ENCODE data around the gene CHRDL2.

CHRDL2 gene

DNA sequence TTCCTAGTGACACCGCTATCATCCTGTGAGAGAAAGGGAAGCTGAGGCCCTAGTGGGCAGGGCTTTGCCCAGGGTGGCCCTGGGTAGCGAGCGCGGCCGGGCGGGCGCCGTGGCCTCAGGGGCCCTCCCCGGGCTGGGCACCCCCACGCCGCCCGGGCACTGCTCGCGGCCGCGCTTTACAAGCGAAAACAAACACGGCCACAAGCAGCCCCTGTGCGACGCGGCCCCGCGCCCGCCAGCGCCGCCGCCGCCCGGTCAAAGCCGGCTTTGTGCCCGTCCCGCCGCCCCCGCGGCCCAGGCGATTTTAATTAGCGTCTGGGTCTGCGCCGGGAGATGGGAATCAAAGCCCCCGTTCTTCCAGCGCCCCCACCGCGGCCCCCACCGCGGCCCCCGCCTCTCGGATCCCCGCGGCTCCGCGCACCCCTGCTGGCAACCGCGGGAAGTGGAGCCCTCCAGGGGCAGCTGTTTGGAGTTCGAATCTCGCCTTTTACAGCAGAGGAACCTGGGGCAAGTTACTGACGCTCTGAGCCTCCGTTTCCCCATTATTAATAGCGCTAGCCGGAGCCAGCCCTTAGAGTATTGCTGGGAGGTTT lies 47.9 kb downstream of the CHRDL2 start:
- no peak for DNase-seq

GRCh38 chr11:74682731-74683278 lies 48.4 kb downstream of the CHRDL2 start:
- DNase-seq: no peak

DNA sequence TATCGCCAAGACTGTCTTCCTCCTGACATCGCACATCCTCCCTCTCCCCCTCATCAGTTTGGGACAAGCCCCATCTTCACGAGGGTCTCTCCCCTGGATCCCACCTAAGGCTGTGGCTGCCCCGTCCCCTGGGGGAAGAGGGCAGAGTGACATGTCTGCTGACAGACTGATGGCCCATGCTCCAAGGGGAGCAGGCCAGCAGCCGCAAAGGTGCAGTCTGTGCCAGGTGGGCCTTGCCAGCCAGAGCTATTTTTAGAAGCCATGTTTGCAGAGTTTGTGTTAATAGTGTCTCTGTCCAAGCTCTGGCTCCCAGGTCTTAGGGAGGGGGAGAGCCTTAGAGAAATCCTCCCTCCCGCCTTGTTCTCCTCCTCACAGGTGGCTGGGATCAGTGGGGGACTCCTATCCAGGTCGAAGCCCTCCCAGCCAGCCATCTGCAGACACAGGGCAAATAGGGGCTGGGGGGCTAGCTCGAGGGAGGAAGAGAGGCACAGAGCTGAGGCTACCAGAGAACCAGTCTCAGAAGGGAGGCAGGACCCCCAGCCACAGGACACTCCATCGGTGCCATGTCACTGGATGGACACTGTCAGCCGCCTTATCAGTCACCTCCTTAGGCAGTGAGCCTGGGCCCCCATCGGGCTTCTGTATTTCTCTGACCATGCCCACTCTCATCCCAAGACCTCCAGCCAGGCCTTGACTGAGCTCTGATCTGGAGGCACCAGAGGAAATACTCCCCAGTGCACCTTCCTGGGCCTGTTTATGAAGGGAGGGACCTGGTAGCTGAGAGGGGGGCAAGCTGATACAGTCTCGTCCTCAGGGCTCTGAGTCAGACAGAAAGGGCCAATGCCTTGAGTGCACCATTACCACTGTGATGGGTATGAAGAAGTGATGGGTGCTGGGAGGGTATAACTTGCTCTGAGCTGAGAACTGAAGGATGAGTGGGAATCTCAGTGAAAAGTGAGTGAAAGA lies 49.3 kb downstream of the CHRDL2 start:
- DNase-seq: no peak

GRCh38 chr11:74680703-74681531 lies 50.3 kb downstream of the CHRDL2 start:
- DNase-seq: no peak

GRCh38 chr11:74680035-74680671 lies 51.1 kb downstream of the CHRDL2 start:
- no peak for DNase-seq

DNA sequence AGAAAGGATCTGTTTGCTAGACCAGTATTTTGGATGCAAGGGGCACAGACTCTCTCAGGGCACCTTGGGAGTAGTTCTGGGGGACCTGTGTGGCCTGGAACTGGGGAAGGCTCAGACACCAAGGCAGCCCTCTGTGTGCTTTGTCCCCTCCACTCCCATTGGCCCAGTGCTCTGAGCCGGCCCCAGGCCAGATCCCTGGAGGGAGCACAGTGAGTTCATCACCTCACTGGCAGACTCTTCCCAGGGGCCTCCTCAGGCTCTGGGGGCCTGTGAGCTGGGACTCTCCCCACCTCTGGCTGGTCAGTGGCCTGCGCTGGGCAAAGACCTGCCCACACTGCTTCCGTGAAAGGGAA lies 51.7 kb downstream of the CHRDL2 start:
- DNase-seq: no peak

- no peak for DNase-seq
Measured at GRCh38 chr11:74678591-74679512, 52.4 kb downstream of the CHRDL2 start.

DNA sequence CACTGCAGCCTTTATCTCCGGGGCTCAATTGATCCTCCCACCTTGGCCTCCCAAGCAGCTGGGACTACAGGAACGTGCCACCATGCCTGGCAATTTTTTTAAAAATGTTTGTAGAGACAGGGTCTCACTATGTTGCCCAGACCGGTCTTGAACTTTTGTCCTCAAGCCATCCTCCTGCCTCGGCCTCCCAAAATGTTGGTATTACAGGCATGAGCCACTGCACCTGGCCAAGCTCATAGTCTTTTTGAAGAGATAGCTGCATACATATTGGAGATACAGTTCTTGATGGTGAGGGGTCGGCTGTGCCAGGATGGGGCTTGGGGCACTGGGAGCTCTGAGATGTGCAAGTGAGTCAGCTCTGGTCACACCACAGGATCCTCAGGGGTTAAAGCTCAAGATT lies 53.2 kb downstream of the CHRDL2 start:
- DNase-seq: no peak

GRCh38 chr11:74677131-74677530 lies 54.1 kb downstream of the CHRDL2 start:
- no peak for DNase-seq

DNA sequence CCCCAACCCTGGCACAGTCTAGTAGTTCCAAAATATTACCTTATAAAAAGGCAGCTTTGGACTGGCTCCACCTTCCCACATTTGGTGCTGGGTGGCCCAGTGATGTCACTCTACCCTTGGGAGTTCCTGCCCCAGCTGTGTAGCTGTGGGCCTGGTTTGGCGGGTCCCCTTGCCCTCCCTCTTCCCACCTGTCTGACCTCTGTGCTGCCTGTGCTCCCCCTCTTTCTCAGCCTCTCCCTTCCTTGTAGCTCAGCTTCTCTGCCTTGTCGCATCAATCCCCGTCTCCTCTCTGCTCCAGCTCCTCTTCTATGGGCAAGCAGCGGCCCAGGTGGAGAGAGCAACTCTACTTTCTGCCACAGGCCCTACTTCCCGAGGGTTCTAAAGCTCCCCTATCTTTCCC lies 54.6 kb downstream of the CHRDL2 start:
- DNase-seq: no peak

GRCh38 chr11:74675761-74676160 lies 55.5 kb downstream of the CHRDL2 start:
- DNase-seq: no peak

DNA sequence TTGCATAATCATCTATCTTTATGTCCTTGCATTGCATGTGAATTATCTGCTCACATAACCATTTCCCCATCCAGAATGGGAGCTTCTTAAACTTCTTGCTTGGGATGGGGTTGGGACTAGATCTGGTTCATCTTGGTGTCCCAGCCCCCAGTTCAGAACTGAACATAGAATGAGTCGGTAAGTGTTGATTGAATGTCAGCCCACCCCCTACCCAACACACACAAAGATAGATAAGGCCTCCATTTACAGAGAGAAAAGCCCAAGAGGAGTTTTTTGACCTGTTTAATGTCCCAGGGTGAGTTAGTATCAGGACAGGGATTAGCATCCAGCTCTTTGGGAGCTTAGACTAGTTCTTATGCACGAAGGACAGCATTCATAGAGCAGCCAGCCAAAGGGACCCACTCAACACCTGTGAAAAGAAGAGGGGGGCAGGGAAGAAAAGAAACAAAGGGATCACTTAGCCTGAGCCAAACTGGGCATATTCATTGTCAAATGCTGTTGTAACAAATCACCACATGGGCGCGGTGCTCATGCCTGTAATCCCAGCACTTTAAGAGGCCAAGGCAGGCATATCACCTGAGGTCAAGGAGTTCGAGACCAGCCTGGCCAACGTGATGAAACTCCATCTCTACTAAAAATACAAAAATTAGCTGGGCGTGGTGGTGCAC lies 57.4 kb downstream of the CHRDL2 start:
- no peak for DNase-seq

DNA sequence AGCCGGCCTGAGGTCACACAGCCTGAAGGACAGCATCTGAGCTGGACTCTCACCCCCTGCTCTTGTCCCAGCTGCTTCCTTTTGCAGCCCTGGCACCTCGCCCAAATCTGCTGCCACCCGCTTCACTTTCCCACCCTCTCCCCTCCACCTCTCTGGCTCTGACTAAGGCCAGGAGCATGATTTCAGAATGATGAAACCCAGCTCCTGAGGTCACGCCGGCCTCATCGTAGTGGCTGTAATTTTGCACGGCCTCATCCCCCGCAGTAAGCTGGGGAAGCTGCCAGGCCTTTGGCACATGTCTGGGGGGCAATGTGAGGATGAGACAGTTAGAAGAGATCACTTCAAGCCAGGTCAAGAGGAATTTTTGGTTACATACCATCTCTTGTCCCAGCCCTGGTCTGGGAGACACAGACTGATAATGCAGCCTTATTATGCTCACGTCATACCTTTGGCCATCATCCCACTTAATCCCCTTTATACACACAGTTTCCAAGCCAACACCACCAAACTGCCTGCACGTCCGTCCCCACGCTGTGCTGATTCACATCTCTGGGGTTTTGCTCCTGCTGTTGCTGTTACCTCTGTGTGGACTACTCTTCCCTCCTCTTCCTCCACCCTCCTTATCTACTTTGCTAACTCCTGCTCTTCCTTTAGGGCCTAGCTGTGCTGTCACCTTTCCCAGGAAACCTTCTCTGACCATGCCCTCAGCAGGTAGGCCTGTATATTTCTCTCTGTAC lies 58.1 kb downstream of the CHRDL2 start:
- no peak for DNase-seq

- DNase-seq: no peak
Measured at GRCh38 chr11:74672332-74672955, 58.8 kb downstream of the CHRDL2 start.

DNA sequence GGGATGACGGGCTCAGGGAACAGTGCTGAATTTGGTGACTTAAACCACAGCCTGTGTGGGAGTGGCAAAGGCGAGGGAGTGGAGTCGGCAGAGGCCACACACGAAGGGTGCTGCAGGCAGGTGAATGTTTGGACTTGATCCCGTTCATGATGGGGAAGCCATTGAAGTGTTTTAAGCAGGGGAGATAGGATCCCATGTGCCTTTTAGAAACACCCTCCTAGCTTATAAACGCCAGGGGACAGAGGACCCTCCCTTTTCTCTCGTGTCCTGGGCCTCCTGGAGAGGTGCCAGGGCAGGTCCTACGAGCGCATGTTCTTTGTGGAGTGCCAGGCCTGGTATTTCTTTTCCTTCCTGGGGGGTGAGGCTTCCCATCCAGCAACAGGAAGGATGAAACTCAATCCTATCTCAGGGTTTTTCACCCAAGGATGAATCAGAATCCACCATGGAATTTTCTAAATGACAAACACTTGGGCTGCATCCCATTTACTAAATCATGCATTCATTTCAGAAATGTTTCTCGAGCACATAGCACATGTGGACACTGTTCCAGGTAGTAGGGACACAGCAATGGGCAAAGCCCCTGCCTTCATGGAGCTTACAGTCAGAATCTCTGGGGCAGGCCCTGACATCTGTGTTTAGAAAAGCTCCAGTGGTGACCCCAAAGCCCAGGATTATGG lies 59.6 kb downstream of the CHRDL2 start:
- no peak for DNase-seq

DNA sequence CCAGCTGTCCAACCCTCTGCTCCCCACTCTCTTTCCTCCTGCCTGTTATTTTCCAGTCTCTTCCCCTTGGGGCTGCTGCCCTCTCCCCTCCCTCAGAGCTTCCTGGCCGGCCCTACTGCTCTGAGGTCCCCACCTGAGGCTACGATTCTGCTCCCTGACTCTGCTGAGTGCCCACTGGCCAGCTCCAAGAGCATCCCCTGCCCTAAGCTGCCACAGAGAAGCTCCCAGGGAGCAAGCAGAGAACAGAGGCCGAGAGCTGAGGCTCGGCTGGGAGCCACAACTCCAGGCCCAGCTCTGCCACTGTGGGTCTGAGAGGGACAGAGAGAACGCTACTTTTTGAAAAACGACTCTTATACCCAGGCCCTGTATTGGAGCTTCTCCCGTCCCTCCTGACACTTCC lies 61.1 kb downstream of the CHRDL2 start:
- no peak for DNase-seq

DNA sequence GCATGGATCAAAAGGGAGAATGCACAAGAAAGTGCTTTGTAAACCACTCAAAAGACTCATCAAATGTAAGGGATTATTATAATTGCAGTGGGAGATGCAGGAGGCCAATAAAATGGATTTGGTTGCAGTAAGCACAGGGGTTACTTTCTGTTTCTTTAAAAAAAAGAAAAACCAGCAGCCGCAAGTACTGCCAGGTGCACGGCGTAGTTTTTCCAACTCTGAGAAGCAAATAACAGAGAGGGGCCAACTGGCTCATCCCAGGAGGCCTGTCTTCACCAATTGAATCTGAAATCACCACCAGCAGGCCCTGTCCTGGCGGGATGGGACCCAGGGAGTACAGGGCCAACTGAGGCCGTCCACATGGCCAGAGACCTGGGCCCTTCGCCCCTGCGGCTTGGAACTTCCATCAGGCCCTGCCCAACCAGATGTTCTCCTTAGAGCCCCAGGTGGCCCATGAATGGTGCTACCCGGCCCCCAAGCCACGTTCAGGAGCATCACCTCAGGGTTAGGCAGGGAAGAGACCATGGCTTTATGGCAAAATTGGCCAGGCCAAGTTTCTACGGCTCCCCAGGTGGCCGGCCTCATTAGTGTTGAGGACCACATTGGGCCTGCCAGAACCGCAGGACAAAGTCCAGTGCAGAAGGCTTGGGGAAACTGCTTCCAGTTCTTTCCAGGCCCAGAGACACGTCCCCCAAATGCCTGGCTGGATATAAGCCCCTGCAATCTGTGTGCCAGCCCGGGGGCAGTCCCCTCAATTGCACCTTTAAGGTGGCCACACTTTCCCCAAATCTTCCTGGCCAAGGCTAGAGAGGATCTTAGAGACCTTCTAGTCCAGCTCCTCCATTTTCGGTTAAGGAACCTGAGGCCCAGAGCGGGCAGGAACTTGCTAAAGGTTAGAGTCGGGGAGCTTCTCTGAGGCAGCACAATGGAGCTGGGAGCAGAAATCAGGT lies 61.7 kb downstream of the CHRDL2 start:
- DNase-seq: no peak

GRCh38 chr11:74663315-74663714 lies 67.9 kb downstream of the CHRDL2 start:
- DNase-seq: no peak

Data from activated CD4-positive, alpha-beta T cell treated with anti-CD3 and anti-CD28 coated beads for 4 hours (primary cell).